LNCaP clone FGC (cell line): ENCODE measurements around the gene UBA5.

Source experiments
- DNase-seq: peaks from one replicate; pipeline ENCODE4 v3.0.0-alpha.2; 2011; ENCODE audit warnings: low read depth
- H3K4me3 ChIP-seq: 2 replicates; pipeline ENCODE4 v1.5.1; 2011; ENCODE audit warnings: mild to moderate bottlenecking, low read depth, low read length, control low read depth
- TF ChIP-seq, protein P1 (sequence below): IDR thresholded peaks from 2 replicates; pipeline ENCODE4 v1.5.1; 2012; ENCODE audit warnings: mild to moderate bottlenecking; ENCODE audit not compliant: control insufficient read depth, insufficient read depth; ENCODE audit errors: extremely low read depth

The UBA5 gene

GRCh38 chr3:132624790-132625189 is 35.3 kb upstream of the UBA5 start:
- TF ChIP-seq, protein P1, sequence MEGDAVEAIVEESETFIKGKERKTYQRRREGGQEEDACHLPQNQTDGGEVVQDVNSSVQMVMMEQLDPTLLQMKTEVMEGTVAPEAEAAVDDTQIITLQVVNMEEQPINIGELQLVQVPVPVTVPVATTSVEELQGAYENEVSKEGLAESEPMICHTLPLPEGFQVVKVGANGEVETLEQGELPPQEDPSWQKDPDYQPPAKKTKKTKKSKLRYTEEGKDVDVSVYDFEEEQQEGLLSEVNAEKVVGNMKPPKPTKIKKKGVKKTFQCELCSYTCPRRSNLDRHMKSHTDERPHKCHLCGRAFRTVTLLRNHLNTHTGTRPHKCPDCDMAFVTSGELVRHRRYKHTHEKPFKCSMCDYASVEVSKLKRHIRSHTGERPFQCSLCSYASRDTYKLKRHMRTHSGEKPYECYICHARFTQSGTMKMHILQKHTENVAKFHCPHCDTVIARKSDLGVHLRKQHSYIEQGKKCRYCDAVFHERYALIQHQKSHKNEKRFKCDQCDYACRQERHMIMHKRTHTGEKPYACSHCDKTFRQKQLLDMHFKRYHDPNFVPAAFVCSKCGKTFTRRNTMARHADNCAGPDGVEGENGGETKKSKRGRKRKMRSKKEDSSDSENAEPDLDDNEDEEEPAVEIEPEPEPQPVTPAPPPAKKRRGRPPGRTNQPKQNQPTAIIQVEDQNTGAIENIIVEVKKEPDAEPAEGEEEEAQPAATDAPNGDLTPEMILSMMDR: no peak
- no peak for DNase-seq
- no peak overlapping the region for H3K4me3 ChIP-seq

GRCh38 chr3:132625613-132626012 is 34.5 kb upstream of the UBA5 start:
- H3K4me3 ChIP-seq: no peak overlapping the region
- TF ChIP-seq, protein P1: no peak
- DNase-seq: no peak

DNA sequence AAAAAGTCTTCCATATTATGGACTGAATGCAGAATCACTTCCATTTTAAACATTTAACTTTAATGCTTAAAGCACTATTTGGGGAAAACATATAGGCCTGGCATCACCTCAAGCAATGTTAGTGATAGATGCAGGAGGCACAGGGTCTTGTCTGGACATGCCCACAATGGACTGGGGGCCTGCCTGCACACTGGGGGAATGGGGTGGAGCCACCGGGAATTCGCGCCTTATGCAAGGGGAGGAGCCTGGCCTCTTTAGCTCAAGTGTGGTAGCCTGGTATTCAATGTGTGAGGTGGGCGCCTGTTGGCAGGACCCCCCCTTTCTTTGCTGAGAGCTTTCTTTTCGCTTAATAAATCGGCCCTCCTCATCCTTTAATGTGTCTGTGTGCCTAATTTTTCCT is 33.2 kb upstream of the UBA5 start:
- TF ChIP-seq, protein P1: no peak
- no peak overlapping the region for H3K4me3 ChIP-seq
- no peak for DNase-seq

GRCh38 chr3:132628157-132628556 is 32.0 kb upstream of the UBA5 start:
- TF ChIP-seq, protein P1: no peak
- no peak for DNase-seq

DNA sequence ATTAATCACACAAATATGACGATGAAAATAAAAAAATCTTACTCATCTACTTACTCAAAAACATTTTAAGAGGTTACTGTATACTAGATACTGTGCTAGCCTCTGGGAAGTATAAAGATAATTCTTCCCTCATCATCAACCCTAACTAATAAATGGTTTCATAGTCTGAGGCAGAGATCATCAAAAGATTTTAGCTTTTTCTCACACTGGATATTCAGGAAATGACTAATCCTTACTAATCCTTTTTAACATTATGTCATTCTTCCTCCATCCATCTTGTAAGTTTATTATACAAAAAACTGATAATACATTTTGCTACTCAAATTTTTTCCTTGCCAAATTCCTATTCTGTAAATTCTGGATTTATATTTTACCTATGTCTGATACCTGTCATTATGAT is 30.2 kb upstream of the UBA5 start:
- H3K4me3 ChIP-seq: no peak overlapping the region
- TF ChIP-seq, protein P1: no peak
- DNase-seq: no peak

More at GRCh38 chr3:132628157-132628556, 32.0 kb upstream of the UBA5 start:
- H3K4me3 ChIP-seq: no peak overlapping the region

DNA sequence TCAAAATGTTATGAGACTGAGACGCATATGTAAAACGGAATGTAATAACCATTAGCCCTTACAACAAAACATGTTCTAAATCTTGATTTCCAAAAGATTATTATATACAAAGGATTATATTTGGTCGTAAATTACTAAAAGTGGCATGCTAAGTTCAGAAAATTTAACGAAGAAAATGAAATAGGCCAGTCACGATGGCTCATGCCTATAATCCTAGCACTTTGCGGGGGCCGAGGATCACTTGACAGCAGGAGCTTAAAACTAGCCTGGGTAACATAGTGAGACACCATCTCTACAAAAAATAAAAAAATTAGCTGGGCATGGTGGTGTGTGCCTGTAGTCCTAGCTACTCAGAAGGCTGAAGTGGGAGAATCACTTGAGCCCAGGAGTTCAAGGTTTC is 29.5 kb upstream of the UBA5 start:
- no peak for DNase-seq
- TF ChIP-seq, protein P1: no peak
- H3K4me3 ChIP-seq: no peak overlapping the region

DNA sequence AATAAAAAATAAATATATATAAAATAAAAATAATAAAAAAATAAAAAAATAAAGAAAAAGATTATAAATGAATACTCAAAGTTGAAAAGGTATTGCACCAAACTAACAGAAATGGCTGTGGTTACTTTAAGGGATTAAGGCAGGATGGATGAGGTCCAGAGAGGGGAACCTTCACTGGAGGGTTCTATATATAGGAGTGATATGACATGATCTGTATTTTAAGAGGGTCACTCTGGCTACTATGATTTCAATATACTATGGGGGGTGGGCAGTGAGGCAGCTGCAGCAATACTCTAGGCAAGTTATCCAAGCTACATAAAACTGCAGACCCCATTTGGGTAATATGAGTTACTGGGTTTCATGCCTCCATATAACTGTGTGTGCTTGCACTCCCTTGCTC is 25.1 kb upstream of the UBA5 start:
- DNase-seq: no peak
- H3K4me3 ChIP-seq: no peak overlapping the region
- TF ChIP-seq, protein P1: no peak
